Stimulated activated CD4-positive, alpha-beta T cell treated with anti-CD3 and anti-CD28 coated beads, TNF-alpha, amount 100 ng/mL, for 48 hours (primary cell): Measurements from ENCODE around the gene ATP8A2.
"Not testable (repeated sequence)": the region's sequence is repeated elsewhere in the genome, so short reads cannot be mapped to it uniquely, and the experiment has no call there.

Experiments
- DNase-seq, 3 donors: peaks; one replicate each; pipeline ENCODE4 v3.0.0-alpha.2; 2020; ENCODE audit warnings: low read depth in 3 of 3

ATP8A2 gene

GRCh38 chr13:25548991-25549390, 177.2 kb downstream of the ATP8A2 start:
- DNase-seq: not testable (repeated sequence)

- DNase-seq: no peak
Observed at GRCh38 chr13:25561812-25562211, 190.0 kb downstream of the ATP8A2 start.

GRCh38 chr13:25570185-25570584, 198.4 kb downstream of the ATP8A2 start:
- no peak for DNase-seq

GRCh38 chr13:25571237-25571636, 199.5 kb downstream of the ATP8A2 start:
- DNase-seq: no peak

- DNase-seq: not testable (repeated sequence)
Observed at GRCh38 chr13:25572171-25572570, 200.4 kb downstream of the ATP8A2 start.

GRCh38 chr13:25574437-25575411, 202.9 kb downstream of the ATP8A2 start:
- DNase-seq: peak; percentile 43 to 51 (median 45)

GRCh38 chr13:25575562-25575961, 203.8 kb downstream of the ATP8A2 start:
- DNase-seq: no peak

- no peak for DNase-seq
Observed at GRCh38 chr13:25578526-25578925, 206.8 kb downstream of the ATP8A2 start.

GRCh38 chr13:25579221-25579620, 207.4 kb downstream of the ATP8A2 start:
- DNase-seq: no peak

GRCh38 chr13:25581351-25581750, 209.6 kb downstream of the ATP8A2 start:
- no peak for DNase-seq

GRCh38 chr13:25584087-25584486, 212.3 kb downstream of the ATP8A2 start:
- DNase-seq: no peak

- DNase-seq: no peak
Observed at GRCh38 chr13:25585000-25585399, 213.2 kb downstream of the ATP8A2 start.

GRCh38 chr13:25587326-25587980, 215.7 kb downstream of the ATP8A2 start:
- no peak for DNase-seq

GRCh38 chr13:25588336-25589060, 216.7 kb downstream of the ATP8A2 start:
- no peak for DNase-seq

GRCh38 chr13:25598421-25598820, 226.6 kb downstream of the ATP8A2 start:
- no peak for DNase-seq

- DNase-seq: no peak
Observed at GRCh38 chr13:25602176-25602575, 230.4 kb downstream of the ATP8A2 start.

GRCh38 chr13:25604106-25604505, 232.3 kb downstream of the ATP8A2 start:
- DNase-seq: no peak

- DNase-seq: no peak
Observed at GRCh38 chr13:25607096-25607495, 235.3 kb downstream of the ATP8A2 start.

GRCh38 chr13:25608181-25608580, 236.4 kb downstream of the ATP8A2 start:
- no peak for DNase-seq

- DNase-seq: no peak
Observed at GRCh38 chr13:25616674-25617073, 244.9 kb downstream of the ATP8A2 start.

- DNase-seq: no peak
Observed at GRCh38 chr13:25619897-25620296, 248.1 kb downstream of the ATP8A2 start.

- DNase-seq: no peak
Observed at GRCh38 chr13:25625414-25625813, 253.6 kb downstream of the ATP8A2 start.
